Neutrophil (primary cell): ENCODE results near the gene RGS3.

ENCODE experiments used
- H3K27ac ChIP-seq: fragments of 200-600 bp; sonication (generic); 2 replicates; pipeline ENCODE4 v1.5.1; 2016; ENCODE audit warnings: mild to moderate bottlenecking, moderate library complexity
- H3K27me3 ChIP-seq: fragments of 200-600 bp; sonication (generic); 2 replicates; pipeline ENCODE4 v1.6.0; 2016; ENCODE audit warnings: mild to moderate bottlenecking
- H3K36me3 ChIP-seq: fragments of 200-600 bp; sonication (generic); 2 replicates; pipeline ENCODE4 v1.5.1; 2017
- H3K4me1 ChIP-seq, 2 experiments: fragments of 200-600 bp in 1 of 2; sonication (generic) in 1 of 2; 1 replicate in 1 of 2; 2 replicates in 1 of 2; pipeline versions ENCODE4 v1.5.1 to v1.6.1; 2013 to 2016; ENCODE audit warnings: low read depth in 1 of 2, low read length in 1 of 2, mild to moderate bottlenecking in 1 of 2, moderate library complexity in 1 of 2; ENCODE audit not compliant: control insufficient read depth in 1 of 2, insufficient read depth in 1 of 2
- H3K4me3 ChIP-seq, 2 experiments: fragments of 200-600 bp in 1 of 2; sonication (generic) in 1 of 2; 1 replicate in 1 of 2; 2 replicates in 1 of 2; pipeline ENCODE4 v1.5.1; 2013 to 2016; ENCODE audit warnings: low read depth in 1 of 2, low read length in 1 of 2, mild to moderate bottlenecking in 1 of 2, moderate library complexity in 1 of 2
- H3K9me3 ChIP-seq: fragments of 200-600 bp; sonication (generic); 2 replicates; pipeline ENCODE4 v1.5.1; 2016
- TF ChIP-seq, protein P1 (sequence below): fragments of 200-600 bp; sonication (generic); IDR thresholded peaks from 2 replicates; pipeline ENCODE4 v1.5.1; 2016; ENCODE audit warnings: antibody characterized with exemption

The RGS3 gene

DNA sequence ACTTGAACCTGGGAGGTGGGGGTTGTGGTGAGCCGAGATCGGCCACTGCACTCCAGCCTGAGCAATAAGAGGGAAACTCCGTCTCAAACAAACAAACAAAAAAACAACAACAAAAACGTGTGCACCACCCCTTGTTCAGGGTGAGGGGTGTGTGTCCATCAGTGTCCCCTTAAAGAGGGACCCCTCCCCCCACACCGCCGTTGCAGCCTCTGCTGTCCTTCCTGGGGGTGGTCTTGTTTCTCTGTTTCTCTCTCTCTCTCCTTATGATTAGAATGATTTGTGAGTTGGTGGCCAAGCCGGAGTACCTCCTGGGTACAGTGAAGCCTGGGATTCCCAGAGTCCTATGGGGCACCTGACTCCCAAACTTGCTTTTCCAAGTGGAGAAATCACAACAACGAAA is 49.6 kb downstream of the RGS3 start:
- Histone ChIP-seq H3K9me3 (no peaks in the 10 kb centered on the region), H3K27me3 (no peaks in the 10 kb centered on the region), H3K4me1 (no peaks in the 10 kb centered on the region), H3K4me3 (no peak overlapping the region), H3K36me3 (no peaks in the 10 kb centered on the region), H3K27ac (no peak overlapping the region)
- TF ChIP-seq, protein P1, sequence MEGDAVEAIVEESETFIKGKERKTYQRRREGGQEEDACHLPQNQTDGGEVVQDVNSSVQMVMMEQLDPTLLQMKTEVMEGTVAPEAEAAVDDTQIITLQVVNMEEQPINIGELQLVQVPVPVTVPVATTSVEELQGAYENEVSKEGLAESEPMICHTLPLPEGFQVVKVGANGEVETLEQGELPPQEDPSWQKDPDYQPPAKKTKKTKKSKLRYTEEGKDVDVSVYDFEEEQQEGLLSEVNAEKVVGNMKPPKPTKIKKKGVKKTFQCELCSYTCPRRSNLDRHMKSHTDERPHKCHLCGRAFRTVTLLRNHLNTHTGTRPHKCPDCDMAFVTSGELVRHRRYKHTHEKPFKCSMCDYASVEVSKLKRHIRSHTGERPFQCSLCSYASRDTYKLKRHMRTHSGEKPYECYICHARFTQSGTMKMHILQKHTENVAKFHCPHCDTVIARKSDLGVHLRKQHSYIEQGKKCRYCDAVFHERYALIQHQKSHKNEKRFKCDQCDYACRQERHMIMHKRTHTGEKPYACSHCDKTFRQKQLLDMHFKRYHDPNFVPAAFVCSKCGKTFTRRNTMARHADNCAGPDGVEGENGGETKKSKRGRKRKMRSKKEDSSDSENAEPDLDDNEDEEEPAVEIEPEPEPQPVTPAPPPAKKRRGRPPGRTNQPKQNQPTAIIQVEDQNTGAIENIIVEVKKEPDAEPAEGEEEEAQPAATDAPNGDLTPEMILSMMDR = no peak

DNA sequence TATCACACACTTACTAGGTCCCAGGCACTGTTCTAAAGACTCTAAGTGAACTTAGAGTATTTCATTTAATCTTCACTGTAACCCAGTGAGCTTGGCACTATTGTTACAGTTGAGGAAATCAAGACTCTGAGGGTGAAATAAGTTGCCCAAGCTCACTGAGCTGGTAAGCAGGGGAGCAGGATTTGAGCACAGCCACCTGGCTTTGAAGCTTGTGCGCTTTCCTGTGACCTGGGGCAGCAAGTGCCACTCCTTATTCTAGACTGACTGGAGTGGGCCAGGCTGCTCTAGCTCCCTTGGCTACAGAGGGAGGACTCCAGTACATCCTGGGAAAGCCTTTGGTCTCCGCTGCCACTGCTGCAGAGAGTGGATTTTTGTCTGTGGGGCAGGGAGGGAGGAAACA is 50.0 kb downstream of the RGS3 start:
- Histone ChIP-seq H3K27me3 (no peaks in the 10 kb centered on the region), H3K9me3 (no peaks in the 10 kb centered on the region), H3K36me3 (no peaks in the 10 kb centered on the region), H3K27ac (no peak overlapping the region), H3K4me3 (no peak overlapping the region), H3K4me1 (no peaks in the 10 kb centered on the region)
- TF ChIP-seq, protein P1 = no peak

DNA sequence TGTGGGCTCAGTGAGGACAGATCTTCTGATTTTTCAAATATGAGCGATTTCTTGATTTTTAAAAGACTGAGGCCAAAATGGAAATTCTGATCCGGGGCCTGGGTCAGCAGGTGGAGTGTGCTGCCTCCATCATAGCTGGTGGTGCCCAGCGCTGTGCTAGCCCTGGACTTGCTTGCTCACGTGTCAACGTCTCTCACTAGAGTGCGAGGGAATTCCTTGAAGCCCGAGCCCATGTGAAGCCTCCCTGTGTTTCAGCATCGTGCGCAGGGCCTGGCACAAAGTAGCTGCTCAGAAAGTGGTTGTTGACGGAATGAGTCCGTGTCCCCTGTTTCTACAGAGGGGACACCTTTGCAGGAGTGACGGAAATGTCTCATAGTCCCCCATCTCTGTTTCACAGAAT is 50.5 kb downstream of the RGS3 start:
- no peaks in the 10 kb centered on the region for H3K4me1 ChIP-seq
- H3K36me3 ChIP-seq = no peaks in the 10 kb centered on the region

DNA sequence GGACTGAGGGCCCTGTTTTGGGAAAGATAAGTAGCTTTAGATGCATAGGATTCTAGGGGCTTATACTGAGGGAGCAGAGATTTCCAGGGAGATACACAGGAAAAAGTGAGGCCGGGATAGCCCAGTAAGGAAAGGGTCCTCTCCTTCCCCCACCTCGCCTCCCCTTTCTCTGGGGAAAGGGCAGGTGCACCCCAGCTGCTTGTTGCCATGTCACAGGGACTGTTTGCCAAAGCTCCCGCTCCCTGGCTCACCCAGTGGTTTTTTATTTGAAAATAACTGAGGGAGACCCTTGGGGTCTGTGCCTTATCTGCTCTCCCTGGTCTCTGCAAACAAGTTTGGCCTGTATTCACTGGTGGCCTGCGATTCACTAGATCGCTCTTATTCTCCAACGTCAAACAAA is 51.2 kb downstream of the RGS3 start:
- no peaks in the 10 kb centered on the region for H3K9me3 ChIP-seq
- H3K36me3 ChIP-seq = no peaks in the 10 kb centered on the region
- no peak overlapping the region for H3K4me3 ChIP-seq
- no peaks in the 10 kb centered on the region for H3K4me1 ChIP-seq
- TF ChIP-seq, protein P1 = no peak
- no peaks in the 10 kb centered on the region for H3K27me3 ChIP-seq
- H3K27ac ChIP-seq = no peak overlapping the region

More for the DNA sequence above, 50.5 kb downstream of the RGS3 start:
- H3K27me3 ChIP-seq = no peaks in the 10 kb centered on the region
- no peak overlapping the region for H3K27ac ChIP-seq
- H3K4me3 ChIP-seq = no peak overlapping the region
- TF ChIP-seq, protein P1 = no peak
- H3K9me3 ChIP-seq = no peaks in the 10 kb centered on the region

DNA sequence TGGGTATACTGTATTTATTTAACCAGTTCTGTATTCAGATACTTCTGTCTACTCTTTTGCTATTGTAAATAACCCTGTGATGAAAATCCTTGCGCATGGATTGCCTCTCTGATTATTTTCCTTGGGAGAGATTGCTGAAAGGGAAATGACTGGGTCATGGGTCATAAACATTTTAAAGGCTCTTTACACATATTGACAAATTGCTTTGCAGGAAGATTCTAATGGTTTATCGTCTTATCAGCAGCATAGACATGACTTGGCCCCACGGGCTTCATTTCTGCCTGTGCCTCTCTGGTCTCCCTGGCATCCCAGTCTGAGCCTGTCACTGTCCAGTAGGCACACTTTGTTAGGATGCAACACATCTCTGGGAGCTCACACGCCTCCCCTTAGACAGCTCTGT is 52.3 kb downstream of the RGS3 start:
- no peaks in the 10 kb centered on the region for H3K9me3 ChIP-seq
- H3K27ac ChIP-seq = no peak overlapping the region
- H3K36me3 ChIP-seq = no peaks in the 10 kb centered on the region
- TF ChIP-seq, protein P1 = no peak
- H3K4me3 ChIP-seq = no peak overlapping the region
- no peaks in the 10 kb centered on the region for H3K27me3 ChIP-seq
- H3K4me1 ChIP-seq = no peaks in the 10 kb centered on the region
